HEK293 (cell line): ENCODE results near the gene CSNK1G2.

Experiments
- KLF9 ChIP-seq: fragments of 450-650 bp; formaldehyde crosslinking; IDR thresholded peaks from 2 replicates; pipeline ENCODE4 v1.5.1; 2016; ENCODE audit warnings: missing biosample characterization, missing genetic modification characterization, low read depth
- PRDM10 ChIP-seq: fragments of 450-650 bp; formaldehyde crosslinking; IDR thresholded peaks from 2 replicates; pipeline ENCODE4 v1.5.1; 2016; ENCODE audit warnings: missing biosample characterization, missing genetic modification characterization
- ZBTB7A ChIP-seq: fragments of 450-650 bp; formaldehyde crosslinking; IDR thresholded peaks from 2 replicates; pipeline ENCODE4 v1.5.1; 2016; ENCODE audit warnings: low read depth, missing biosample characterization, missing genetic modification characterization
- ZNF112 ChIP-seq: fragments of 450-650 bp; formaldehyde crosslinking; IDR thresholded peaks from 2 replicates; pipeline ENCODE4 v1.5.0; 2017; ENCODE audit warnings: missing biosample characterization, missing genetic modification characterization
- ZNF335 ChIP-seq: fragments of 450-650 bp; formaldehyde crosslinking; conservative IDR thresholded peaks from 2 replicates; pipeline ENCODE4 v1.5.1; 2016; ENCODE audit warnings: missing biosample characterization, missing genetic modification characterization
- ZNF416 ChIP-seq: fragments of 450-650 bp; formaldehyde crosslinking; IDR thresholded peaks from 2 replicates; pipeline ENCODE4 v1.5.1; 2016; ENCODE audit warnings: missing biosample characterization, missing genetic modification characterization
- ZNF423 ChIP-seq: fragments of 450-650 bp; formaldehyde crosslinking; IDR thresholded peaks from 2 replicates; pipeline ENCODE4 v1.5.1; 2016; ENCODE audit warnings: missing biosample characterization, missing genetic modification characterization
- TF ChIP-seq, protein P1 (sequence below): fragments of 450-650 bp; formaldehyde crosslinking; IDR thresholded peaks from 2 replicates; pipeline ENCODE4 v1.5.1; 2016; ENCODE audit warnings: missing biosample characterization, missing genetic modification characterization

GRCh38 chr19:1990230-1991017, 49.5 kb downstream of the CSNK1G2 start:
- TF ChIP-seq, protein P1, sequence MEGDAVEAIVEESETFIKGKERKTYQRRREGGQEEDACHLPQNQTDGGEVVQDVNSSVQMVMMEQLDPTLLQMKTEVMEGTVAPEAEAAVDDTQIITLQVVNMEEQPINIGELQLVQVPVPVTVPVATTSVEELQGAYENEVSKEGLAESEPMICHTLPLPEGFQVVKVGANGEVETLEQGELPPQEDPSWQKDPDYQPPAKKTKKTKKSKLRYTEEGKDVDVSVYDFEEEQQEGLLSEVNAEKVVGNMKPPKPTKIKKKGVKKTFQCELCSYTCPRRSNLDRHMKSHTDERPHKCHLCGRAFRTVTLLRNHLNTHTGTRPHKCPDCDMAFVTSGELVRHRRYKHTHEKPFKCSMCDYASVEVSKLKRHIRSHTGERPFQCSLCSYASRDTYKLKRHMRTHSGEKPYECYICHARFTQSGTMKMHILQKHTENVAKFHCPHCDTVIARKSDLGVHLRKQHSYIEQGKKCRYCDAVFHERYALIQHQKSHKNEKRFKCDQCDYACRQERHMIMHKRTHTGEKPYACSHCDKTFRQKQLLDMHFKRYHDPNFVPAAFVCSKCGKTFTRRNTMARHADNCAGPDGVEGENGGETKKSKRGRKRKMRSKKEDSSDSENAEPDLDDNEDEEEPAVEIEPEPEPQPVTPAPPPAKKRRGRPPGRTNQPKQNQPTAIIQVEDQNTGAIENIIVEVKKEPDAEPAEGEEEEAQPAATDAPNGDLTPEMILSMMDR (tag by site-specific recombination), result no peak
- TF ChIP-seq ZNF416 (no peak), KLF9 (tag by site-specific recombination) (peak; percentile 51), ZNF335 (tag by site-specific recombination) (no peak), ZNF112 (tag by site-specific recombination) (no peak), PRDM10 (no peak), ZBTB7A (tag by site-specific recombination) (no peak; the same call in 1 of the 2 replicates), ZNF423 (tag by site-specific recombination) (no peak)
